Tibial nerve (tissue), 4 donors: ENCODE data around the gene LARP4B.

Experiments
- CTCF ChIP-seq, 5 experiments: fragments of 200-600 bp in 3 of 5; fragments of 450-650 bp in 2 of 5; sonication (generic) in 3 of 5; IDR thresholded peaks; one replicate each; pipeline ENCODE4 v1.5.1; 2016 to 2019; ENCODE audit warnings: antibody characterized with exemption in 5 of 5, mild to moderate bottlenecking in 3 of 5, moderate library complexity in 2 of 5
- EP300 ChIP-seq, 2 donors: sonication (generic); formaldehyde crosslinking; IDR thresholded peaks; one replicate each; pipeline ENCODE4 v1.6.1; 2017; ENCODE audit warnings: antibody characterized with exemption in 2 of 2, mild to moderate bottlenecking in 1 of 2
- POLR2A ChIP-seq, 2 donors: fragments of 450-650 bp; IDR thresholded peaks; one replicate each; pipeline ENCODE4 v1.6.1; 2017; ENCODE audit warnings: antibody characterized with exemption in 2 of 2, mild to moderate bottlenecking in 2 of 2, moderate library complexity in 2 of 2

GRCh38 chr10:851901-852300 lies 79.6 kb downstream of the LARP4B start:
- TF ChIP-seq CTCF (IDR thresholded peaks at IDR 0.05) (no peak), POLR2A (IDR thresholded peaks at IDR 0.05) (no peak), EP300 (IDR thresholded peaks at IDR 0.05) (no peak)
